LNCAP (cell line): ENCODE measurements around the gene CDYL2.

Source experiments
- CTCF ChIP-seq: fragments of 450-650 bp; IDR thresholded peaks from 2 replicates; pipeline ENCODE4 v1.5.1; 2017; ENCODE audit warnings: mild to moderate bottlenecking

The CDYL2 gene

GRCh38 chr16:80623376-80623775, 181.0 kb downstream of the CDYL2 start:
- TF ChIP-seq CTCF = no peak

- TF ChIP-seq CTCF = no peak
These were observed 182.4 kb downstream of the CDYL2 start for GRCh38 chr16:80622007-80622406.

- TF ChIP-seq CTCF = no peak
These were observed 183.4 kb downstream of the CDYL2 start for GRCh38 chr16:80620736-80621605.

GRCh38 chr16:80619824-80620223, 184.6 kb downstream of the CDYL2 start:
- no peak for TF ChIP-seq CTCF

- no peak for TF ChIP-seq CTCF
These were observed 185.3 kb downstream of the CDYL2 start for GRCh38 chr16:80618862-80619648.

- no peak for TF ChIP-seq CTCF
These were observed 188.0 kb downstream of the CDYL2 start for GRCh38 chr16:80616362-80616761.

- TF ChIP-seq CTCF = no peak
These were observed 188.7 kb downstream of the CDYL2 start for GRCh38 chr16:80615735-80616134.
